ENCODE results near the gene COPB2.
"Not testable (repeated sequence)": the region's sequence is repeated elsewhere in the genome, so short reads cannot be mapped to it uniquely, and the experiment has no call there.

DNA sequence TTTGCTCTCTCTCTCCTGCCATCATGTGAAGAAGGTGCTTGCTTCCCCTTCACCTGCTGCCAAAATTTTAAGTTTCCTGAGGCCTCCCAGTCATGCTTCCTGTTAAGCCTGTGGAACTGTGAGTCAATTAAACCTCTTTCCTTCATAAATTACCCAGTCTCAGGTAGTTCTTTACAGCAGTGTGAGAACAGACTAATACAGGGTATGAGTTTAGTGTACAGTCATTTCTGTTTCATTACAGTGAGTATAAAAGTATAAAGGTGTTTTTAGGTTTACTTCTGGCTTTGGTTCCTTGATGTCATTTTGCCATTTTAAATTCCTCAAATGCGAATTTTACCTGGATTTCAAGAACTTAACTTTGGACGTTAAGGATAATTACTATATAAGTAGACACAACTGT is 7.2 kb downstream of the COPB2 start:
- not testable (repeated sequence) for TF ChIP-seq CTCF (IDR thresholded peaks at IDR 0.05; ENCODE audit: borderline replicate concordance, extremely low read depth, low read length, poor library complexity, severe bottlenecking); EZH2 (IDR thresholded peaks at IDR 0.05; ENCODE audit: borderline replicate concordance, low read depth, low read length, severe bottlenecking)

All from DND-41 (cell line).